Small intestine (tissue), 4 donors: ENCODE results near the gene MAP1A. TPM values are rescaled to one million over a fixed set of nuclear protein-coding genes. Genes with fewer than 3 reads are reported as not detected.

Source experiments
- polyA plus RNA-seq, 4 donors: library from polyadenylated mRNA; stranded (reverse) in 3 of 4; unstranded in 1 of 4; fragments of 200-250 nt in 3 of 4; fragments of 120-200 nt in 1 of 4; gene quantifications; one replicate each; pipeline versions ENCODE4 v1.2.1 to v1.2.3, GENCODE V29; 2013
- donor health status: healthy with polysubstance abuse.
- donor health status: Bipolar disorder and iron deficiency.
- donor health status: healthy.

The MAP1A gene
- polyA plus RNA-seq, 4 donors = 0.22 to 4.2 (median 1.1) TPM

Other genes with a start within 250 kb of the MAP1A start
- gene TGM7, start 215.4 kb upstream of the MAP1A start, polyA plus RNA-seq = not detected
- 1 to 10 TPM; 3.2 to 8.1 (median 4.5) TPM for gene LCMT2, start 187.0 kb upstream of the MAP1A start, polyA plus RNA-seq
- gene ZSCAN29, start 146.6 kb upstream of the MAP1A start, polyA plus RNA-seq = 10 to 100 TPM in 1 of 4 donors, 1 to 10 TPM in 3; 7.0 to 25.7 (median 8.4) TPM
- 10 to 100 TPM in 1 of 4 donors, 1 to 10 TPM in 3; 3.2 to 16.5 (median 6.1) TPM for gene TUBGCP4, start 146.5 kb upstream of the MAP1A start, polyA plus RNA-seq
- gene TP53BP1, start 24.5 kb upstream of the MAP1A start, polyA plus RNA-seq = 10 to 100 TPM in 1 of 4 donors, 1 to 10 TPM in 3; 1.1 to 28.5 (median 5.6) TPM
- 10 to 100 TPM; 15.5 to 79.8 (median 62.9) TPM for gene PPIP5K1, start 72.6 kb downstream of the MAP1A start, polyA plus RNA-seq
- gene CKMT1B, start 76.4 kb downstream of the MAP1A start, polyA plus RNA-seq = 100 to 1,000 TPM in 3 of 4 donors, 10 to 100 TPM in 1; 12.7 to 162 (median 108) TPM
- gene STRC, start 101.2 kb downstream of the MAP1A start, polyA plus RNA-seq = 1 to 10 TPM in 3 of 4 donors, under 1 TPM in 1; 0.31 to 4.1 (median 3.6) TPM
- 10 to 100 TPM in 3 of 4 donors, 1 to 10 TPM in 1; 3.2 to 29.7 (median 16.7) TPM for gene CATSPER2, start 131.2 kb downstream of the MAP1A start, polyA plus RNA-seq
- 100 to 1,000 TPM in 1 of 4 donors, 10 to 100 TPM in 3; 11.3 to 115 (median 87.9) TPM for gene CKMT1A, start 176.3 kb downstream of the MAP1A start, polyA plus RNA-seq
- 100 to 1,000 TPM; 141 to 614 (median 317) TPM for gene PDIA3, start 228.8 kb downstream of the MAP1A start, polyA plus RNA-seq